Sciatic nerve (tissue), 2 donors: Measurements from ENCODE around the gene LTN1. TPM values are rescaled to one million over a fixed set of nuclear protein-coding genes. Genes with fewer than 3 reads are reported as not detected.
"Not testable (repeated sequence)": the region's sequence is repeated elsewhere in the genome, so short reads cannot be mapped to it uniquely, and the experiment has no call there.

Source experiments
- ATAC-seq: fragments of 200-7000 bp; cut with Tn5 transposase; one replicate; pipeline ENCODE4 v1.9.1; 2020; ENCODE audit warnings: mild to moderate bottlenecking, moderate library complexity
- DNase-seq: peaks from one replicate; pipeline ENCODE4 v3.0.0-alpha.2; 2020; ENCODE audit warnings: low spot score
- intact Hi-C: fragments of 100-400 bp; cut with DNase I; formaldehyde crosslinking; loops from one replicate; pipeline ENCODE4 v1.14.2; 2022
- total RNA-seq: library from RNA; stranded (reverse); fragmentation: NEBNext Ultra II Directional; extraction: Animal tissue kit (Norgen Biotek cat#: 25700); gene quantifications from one replicate; pipeline ENCODE4 v1.2.1, GENCODE V29; 2021
- donor health status: DM: no; HTN: no; CAD: no.
- donor health status: DM: no; HTN: no; CAD: no.

The LTN1 gene
- total RNA-seq, 1 donor from 2014 or later: 35.6 TPM

DNA sequence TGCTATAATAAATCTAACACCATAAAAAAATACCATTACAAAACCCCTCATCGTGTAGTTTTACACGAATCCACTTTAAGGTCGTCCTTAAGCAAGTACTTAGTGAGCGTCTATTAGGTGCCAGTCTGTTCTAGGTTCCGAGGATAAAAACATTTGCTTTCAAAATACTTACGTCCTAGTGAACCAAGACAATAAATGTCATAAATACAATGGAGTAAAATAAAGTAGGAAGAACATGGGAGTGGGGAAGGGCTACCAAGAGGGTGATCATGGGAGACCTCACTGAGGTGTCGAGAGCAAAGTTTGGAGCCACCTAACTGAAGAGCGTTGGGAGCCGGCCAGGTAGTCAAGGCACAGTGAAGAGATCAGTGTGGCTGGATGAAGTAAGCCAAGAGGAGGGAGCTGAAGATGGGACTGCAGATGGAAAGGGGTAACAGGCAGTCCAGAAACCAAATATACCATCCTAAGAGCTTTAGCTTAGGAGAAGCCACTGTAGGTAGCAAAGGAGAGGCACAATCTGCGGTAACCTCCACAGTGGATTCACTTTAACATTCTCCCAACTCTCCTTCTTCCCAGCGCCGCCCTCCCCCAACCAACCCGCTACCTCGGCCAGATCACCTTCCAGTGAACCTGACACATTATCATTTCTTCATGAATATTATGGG, 684 bp downstream of the LTN1 start:
- DNase-seq: no peak
- no peak for ATAC-seq
- intact Hi-C loops: no loop called here

DNA sequence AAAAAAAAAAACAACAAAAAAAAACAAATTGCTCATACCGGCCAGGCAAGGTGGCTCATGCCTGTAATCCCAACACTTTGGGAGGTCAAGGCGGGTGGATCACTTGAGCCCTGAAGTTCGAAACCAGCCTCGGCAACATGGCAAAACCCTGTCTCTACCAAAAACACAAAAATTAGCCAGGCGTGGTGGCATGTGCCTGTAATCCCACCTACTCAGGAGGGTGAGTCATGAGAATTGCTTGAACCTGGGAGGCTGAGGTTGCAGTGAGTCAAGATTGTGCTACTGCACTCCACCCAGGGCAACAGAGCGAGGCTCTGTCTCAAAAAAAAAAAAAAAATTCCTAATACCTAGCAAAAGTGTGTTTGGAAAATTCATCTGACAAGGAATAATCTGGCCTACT, 4.5 kb downstream of the LTN1 start:
- intact Hi-C loops, DNase-seq, ATAC-seq: not testable (repeated sequence)

DNA sequence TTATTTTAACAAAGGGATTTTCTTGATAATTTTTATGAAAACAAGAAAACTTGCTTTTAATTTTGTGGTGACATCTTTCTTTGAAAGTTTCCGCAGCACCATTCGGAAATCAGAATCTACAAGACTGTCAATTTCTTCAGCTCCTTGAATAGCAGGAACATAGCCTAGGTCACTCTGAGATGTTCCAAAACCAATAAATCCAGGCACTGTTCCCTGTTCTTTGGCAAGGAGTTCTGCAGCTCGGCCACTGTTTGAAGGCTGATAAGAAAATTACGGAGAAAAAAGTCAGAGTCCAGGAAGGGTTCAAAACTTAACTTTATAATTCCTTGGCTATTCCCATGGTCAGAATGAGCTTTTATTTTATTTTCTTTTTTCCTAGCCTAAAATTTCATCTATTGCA, 6.0 kb downstream of the LTN1 start:
- ATAC-seq: peak; percentile 69
- intact Hi-C loops: no loop called here
- DNase-seq: no peak

DNA sequence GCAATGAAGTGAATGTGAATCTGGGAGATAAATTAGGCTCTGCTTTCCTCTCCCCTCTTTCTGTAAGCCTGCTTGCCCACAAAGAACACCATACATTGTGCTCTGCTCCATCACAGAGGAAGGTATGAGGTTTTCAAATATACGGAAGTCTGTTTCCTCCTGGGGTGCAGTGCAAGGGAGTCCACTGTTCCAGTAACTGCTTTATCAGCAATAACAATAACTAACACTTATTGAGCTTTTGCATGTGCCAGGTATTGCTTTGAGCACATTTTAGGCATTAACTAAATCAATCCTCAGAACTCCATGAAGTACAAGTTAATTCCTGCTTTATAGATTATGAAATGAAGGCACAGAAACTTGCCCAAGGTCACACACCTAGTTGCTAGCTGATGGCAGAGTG, 10.0 kb downstream of the LTN1 start:
- ATAC-seq (no peak), DNase-seq (no peak)
- intact Hi-C loops: no loop called here

DNA sequence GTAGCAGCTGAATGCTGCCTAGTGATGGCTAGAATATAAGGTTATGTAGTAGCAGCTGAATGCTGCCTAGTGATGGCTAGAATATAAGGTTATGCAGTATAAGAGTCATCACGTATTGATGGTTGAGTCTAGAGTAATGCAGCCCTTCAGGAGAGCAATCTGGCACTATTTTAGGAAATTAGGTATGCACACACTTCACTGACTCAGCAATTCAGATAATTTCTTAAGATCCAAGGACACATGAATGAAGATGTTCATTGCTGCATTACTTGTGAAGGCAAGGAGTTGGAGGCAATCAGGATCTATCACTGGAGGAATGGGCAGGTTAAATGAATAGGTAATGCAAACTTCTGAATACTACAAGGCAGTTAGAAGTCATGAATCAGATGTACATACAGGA, 13.6 kb downstream of the LTN1 start:
- DNase-seq: no peak
- no peak for ATAC-seq
- intact Hi-C loops: no loop called here

DNA sequence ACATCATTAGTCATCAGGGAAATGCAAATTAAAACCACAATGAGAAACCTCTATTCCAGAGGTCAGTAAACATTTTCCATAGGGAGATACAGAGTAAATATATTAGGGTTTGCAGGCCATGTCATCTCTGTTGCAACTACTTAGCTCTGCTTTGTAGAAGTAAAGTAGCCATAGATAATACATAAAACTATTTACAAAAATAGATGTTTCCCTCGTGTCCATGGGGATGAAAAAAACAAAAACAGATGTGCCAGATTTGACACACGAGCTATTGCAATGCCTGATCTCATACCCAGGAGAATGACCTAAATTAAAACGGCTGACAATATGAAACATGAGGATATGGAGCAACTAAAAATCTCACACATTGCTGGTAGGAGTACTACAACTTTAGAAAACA, 17.3 kb downstream of the LTN1 start:
- no peak for DNase-seq
- ATAC-seq: peak; percentile 30
- intact Hi-C loops: loop anchor here (2.0 kb wide), 1 partner anchor 77 kb away; no protein-coding TSS in a partner anchor

DNA sequence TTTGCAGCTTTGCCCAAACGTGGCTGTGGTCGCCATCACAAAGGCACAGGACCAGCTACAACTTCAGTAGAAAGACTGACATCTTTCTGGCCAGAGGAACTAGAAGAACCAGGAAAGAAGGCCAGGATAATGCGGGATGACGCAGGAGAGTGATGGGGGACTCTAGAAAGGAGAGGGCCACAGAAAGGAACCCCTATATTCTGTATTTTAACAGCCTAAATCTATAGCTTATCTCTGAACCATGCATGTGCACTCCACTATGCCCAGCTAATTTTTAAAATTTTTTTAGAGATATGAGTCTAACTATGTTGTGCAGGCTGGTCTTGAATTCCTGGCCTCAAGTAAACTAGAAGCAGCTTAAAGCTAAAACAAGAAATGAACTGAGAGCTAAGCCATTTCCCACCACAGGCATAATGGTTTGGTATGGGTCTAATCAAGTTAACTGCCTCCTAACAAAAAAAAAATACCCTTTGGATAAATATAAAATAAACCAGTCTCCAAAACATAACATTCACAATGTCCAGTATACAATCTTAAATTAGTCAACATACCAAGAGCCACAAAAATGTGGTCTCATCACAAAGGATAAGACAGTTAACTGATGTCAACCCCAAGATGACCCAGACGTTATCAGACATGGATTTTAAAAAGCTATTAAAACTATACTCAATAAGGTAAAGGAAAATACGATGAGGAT, 18.0 kb downstream of the LTN1 start:
- DNase-seq (no peak), ATAC-seq (no peak)
- intact Hi-C loops: loop anchor here (2.0 kb wide), 1 partner anchor 76 kb away; no protein-coding TSS in a partner anchor

DNA sequence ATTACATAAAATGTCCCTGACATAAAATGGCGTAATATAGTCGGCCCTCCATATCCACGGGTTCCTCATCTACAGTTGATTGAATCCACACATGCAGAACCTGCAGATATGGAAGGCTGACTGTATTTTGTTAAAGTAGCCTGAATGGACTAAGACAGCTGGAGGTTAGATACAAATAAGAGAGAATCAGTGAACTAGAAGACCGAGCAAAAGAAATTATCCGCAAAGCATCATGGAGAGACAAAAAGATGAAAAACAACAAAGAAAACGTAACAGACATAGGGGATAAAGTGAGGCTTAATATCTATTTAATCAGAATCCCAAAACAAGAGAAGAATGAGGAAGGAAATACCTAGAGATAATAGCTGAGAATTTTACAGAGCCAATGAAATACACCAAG, 20.3 kb downstream of the LTN1 start:
- DNase-seq (no peak), ATAC-seq (no peak)
- intact Hi-C loops: no loop called here

DNA sequence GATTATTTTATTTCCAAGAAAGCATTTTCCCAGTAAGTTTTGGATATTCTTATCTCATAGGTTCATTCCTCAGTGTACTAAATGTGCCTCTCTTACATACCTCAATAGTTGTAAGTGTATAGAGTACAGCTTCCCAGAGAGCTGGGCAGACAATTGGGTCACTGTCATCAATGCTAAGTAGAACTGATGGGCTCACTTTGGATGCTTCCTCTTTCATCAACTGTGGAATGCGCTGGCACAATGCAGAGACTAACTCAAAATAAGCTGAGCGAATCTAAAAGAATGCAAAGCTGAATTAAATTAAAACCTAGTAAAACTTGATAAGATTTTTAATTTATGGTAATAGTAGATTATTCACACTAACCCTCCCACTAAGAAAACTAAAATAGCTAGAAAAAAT, 21.5 kb downstream of the LTN1 start:
- no peak for ATAC-seq
- intact Hi-C loops: no loop called here
- DNase-seq: no peak

DNA sequence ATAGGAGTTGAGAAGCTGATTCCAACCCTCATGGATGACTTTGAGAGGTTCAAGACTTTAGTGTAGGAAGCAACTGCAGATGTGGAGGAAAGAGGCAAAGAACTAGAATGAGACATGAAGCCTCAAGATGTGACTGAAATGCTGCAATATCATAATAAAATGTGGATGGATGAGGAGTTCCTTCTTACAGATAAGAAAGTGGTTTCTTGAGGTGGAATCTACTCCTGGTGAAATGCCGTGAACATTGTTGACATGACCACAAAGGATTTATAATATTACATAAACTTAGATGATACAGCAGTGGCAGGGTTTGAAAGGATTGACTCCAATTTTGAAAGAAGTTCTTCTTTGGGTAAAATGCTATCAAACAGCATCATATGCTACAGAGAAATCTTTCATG, 28.8 kb downstream of the LTN1 start:
- intact Hi-C loops: no loop called here
- ATAC-seq (no peak), DNase-seq (no peak)

DNA sequence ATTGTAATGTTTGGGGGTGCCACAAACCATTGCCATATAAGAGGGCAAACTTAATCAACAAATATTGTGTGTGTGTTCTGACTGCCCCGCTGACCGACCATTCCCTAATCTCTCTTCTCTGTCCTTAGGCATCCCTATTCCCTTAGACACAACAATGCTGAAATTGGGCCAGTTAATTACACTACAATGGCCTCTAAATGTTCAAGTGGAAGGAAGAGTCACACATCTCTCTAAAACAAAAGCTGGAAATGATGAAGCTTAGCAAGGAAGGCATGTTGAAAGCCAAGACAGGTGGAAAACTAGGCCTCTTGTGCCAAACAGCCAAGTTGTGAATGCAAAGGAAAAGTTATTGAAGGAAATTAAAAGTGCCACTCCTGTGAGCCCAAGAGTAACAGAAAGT, 30.2 kb downstream of the LTN1 start:
- no peak for DNase-seq
- ATAC-seq: no peak
- intact Hi-C loops: no loop called here

DNA sequence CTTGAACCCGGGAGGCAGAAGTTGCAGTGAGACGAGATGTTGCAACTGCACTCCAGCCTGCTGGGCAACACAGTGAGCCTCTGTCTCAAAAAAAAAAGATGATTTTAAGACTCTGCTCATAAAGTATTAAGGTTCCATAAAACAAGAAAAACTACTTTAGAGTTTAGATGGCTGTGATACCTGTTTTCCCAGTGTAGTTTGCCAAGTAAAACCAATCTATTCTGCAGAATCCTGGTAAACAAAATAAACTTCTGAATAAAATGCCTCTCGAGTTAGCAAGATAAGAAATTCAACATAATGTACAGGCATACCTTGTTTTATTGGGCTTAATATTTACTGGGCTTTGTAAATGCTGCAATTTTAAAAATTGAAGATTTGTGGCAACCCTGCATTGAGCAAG, 30.8 kb downstream of the LTN1 start:
- DNase-seq (no peak), ATAC-seq (no peak)
- intact Hi-C loops: no loop called here

DNA sequence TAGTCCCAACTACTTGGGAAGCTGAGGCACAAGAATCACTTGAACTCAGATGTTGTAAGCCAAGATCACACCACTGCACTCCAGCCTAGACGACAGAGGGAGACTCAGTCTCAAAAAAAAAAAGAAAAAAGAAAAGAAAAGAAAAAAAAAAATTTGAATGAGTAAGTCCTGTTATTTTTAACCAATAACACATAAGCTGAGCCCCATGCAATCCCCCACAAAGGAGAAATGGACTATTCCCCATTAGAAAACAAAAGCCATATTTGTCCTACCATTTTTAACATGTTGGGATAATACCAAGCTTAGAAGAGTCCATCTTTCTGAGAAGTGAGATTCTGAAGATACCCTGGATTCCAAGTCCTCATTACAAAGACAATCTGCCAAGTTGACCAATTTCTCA, 32.4 kb downstream of the LTN1 start:
- intact Hi-C loops: no loop called here
- DNase-seq (no peak), ATAC-seq (no peak)

DNA sequence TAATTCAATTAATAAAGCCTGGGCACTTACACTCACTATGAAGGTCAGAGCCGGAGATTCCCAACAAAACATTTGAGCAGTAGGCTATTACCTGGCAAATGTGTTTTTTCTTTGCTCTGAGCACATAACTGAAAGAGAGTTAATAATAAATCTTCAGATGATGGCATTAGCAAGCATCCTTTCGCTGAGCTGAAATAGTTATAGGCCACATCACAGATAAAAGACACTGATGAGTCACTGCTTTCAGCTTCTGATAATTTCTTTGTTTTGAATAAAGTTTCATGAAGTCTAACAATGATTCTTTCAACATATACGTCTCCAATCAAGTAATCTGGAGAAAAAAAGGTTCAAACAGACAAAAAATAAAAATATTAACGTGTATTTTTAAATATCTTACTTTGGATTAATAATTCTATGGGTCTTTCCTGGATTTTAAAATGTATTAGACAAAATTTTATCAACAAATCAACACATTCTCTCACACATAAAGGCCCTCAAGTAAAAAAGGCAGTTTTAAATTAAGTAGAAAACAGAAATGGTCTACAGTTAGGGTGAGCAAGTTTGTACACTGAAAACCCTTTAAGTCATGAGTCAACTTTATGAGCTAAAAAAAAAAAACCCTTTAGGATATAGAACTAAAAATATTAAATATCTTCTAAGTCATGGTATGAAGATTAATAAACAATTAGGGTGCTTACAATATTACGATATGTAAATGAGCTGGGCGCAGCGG, 33.1 kb downstream of the LTN1 start:
- no peak for ATAC-seq
- DNase-seq: no peak
- intact Hi-C loops: loop anchor here (10.0 kb wide), 1 partner anchor 85 kb away; no protein-coding TSS in a partner anchor

DNA sequence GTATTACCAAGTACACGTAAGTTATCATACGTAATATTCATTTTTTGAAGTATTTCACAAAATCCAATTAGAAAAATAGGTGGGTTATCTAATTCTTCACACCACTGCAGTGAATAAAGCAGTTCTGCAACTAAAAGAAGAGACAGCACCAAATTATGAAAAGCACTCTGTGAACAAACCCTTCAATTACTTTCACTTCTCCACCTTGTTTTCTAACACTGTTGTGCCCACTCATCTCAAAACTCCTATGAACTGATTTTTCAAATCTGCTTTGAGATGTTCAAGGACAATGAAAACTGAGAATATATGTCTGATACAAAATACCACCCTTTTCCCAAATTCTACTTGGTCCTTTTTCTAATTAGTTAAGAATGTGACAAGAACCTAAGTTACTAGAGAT, 39.4 kb downstream of the LTN1 start:
- no peak for ATAC-seq
- no peak for DNase-seq
- intact Hi-C loops: loop anchor here (10.0 kb wide), 1 partner anchor 78 kb away; no protein-coding TSS in a partner anchor

DNA sequence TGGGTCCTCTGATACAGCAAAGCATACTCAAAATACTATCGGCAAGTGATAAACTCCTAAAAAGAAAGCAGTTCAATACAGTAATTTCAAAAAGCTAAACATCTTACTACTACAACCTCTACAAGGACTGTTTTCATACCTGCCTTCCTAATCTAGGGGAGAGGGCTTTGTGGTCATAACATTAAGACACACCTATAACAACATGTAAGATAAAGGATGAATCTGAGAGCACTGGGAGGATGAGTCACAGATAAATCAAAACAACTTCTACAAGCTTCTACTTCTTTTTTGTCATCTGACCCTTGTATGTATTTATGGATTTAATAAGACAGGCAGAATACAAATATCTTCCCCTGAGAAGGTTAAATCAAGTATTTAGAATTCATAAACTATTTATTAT, 40.0 kb downstream of the LTN1 start:
- ATAC-seq (no peak), DNase-seq (no peak)
- intact Hi-C loops: loop anchor here (10.0 kb wide), 1 partner anchor 78 kb away; no protein-coding TSS in a partner anchor

DNA sequence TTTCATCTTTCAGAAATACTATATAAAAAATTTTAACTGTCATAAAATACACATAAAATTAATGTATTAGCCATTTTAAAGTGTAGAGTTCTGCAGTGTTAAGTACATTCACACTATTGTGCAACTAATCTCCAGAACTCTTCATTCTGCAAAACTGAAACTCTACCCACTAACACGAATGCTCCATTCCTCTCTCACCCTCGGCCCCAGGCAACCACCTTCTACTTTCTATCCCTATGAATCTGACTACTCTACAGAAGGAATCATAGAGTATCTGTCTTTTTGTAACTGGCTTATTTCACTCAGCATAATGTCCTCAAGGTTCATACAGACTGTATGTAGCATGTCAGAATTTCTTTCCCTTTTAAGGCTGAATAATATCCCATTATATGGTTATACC, 43.4 kb downstream of the LTN1 start:
- ATAC-seq (no peak), DNase-seq (no peak)
- intact Hi-C loops: no loop called here

DNA sequence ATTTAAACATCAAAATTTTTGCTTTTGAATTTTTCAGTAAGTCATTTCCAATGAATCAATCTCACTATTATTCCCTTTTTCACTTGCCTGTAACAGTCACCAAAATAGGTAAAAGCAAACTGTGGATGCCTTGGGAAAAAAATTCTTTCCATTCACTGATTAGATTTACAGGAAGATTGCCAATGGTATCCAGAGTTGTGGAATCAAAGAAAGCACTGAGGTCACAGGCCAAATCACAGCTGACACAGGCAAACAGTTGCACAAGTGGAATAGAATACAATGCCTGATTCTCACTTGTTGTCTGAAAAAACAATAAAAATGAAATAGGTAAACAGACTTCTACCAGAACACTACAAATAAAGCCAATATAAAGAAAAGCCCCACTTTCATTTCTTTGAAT, 48.4 kb downstream of the LTN1 start:
- no peak for ATAC-seq
- intact Hi-C loops: no loop called here
- DNase-seq: no peak

DNA sequence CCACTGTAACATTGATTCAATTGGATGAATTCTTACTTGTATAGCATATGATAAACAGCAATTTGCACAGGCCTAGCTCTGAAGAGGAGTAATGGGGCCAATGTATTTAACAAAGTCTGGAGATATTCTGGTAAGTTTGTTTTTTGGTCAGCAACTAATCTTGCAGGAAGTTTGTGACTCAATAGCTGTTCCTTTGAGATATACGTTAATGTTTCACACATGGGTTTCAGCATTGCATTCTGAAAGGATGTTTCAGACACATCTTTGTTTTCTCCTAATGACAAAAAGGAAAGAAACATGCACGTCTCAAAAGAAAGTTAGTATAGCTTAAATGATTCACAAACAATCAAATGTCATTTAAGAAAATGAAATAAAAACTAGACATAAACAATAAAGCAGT, 49.0 kb downstream of the LTN1 start:
- DNase-seq (no peak), ATAC-seq (no peak)
- intact Hi-C loops: no loop called here

DNA sequence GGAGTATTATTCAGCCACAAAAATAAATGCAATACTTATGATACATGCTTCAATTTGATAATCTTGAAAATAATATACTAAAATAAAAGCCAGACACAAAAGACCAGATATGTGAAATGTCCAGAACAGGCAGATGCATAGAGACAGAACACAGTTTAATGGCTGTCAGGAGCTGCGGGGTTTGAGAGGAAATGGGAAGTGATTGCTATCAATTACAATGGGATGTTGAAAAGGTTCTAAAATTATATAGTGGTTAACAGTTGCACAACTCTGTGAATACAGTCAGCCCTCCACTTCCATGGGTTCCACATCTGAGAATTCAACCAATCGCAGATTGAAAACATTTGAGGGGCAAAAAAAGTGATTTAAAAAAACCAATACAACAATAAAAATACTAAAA, 54.0 kb downstream of the LTN1 start:
- ATAC-seq (no peak), DNase-seq (no peak)
- intact Hi-C loops: no loop called here
